BLaER1 treated with 17β-estradiol and CSF1 and Interleukin-3, amounts not matched to agents 10 nM and 100 nM (cell line): Measurements from ENCODE around the gene MYO1B.

Source experiments
- H3K27ac ChIP-seq, 11 experiments: shearing (Covaris generic); formaldehyde crosslinking; 2 replicates each; pipeline ENCODE4 v1.8.1; 2022
- H3K27me3 ChIP-seq, 11 experiments: shearing (Covaris generic); formaldehyde crosslinking; 2 replicates each; pipeline ENCODE4 v1.8.1; 2022
- H3K36me3 ChIP-seq, 11 experiments: shearing (Covaris generic); formaldehyde crosslinking; 2 replicates each; pipeline ENCODE4 v1.8.1; 2022
- H3K4me1 ChIP-seq, 10 experiments: shearing (Covaris generic); formaldehyde crosslinking; 2 replicates each; pipeline ENCODE4 v1.8.1; 2022
- H3K4me2 ChIP-seq, 11 experiments: shearing (Covaris generic); formaldehyde crosslinking; 2 replicates each; pipeline ENCODE4 v1.8.1; 2022
- H3K4me3 ChIP-seq, 10 experiments: shearing (Covaris generic); formaldehyde crosslinking; 2 replicates each; pipeline ENCODE4 v1.8.1; 2022
- H3K9ac ChIP-seq, 11 experiments: shearing (Covaris generic); formaldehyde crosslinking; 2 replicates each; pipeline ENCODE4 v1.8.1; 2022
- H3K9me3 ChIP-seq, 11 experiments: shearing (Covaris generic); formaldehyde crosslinking; replicated peaks in 1 of 11; 2 replicates each; pipeline ENCODE4 v1.8.1; 2022
- H4K20me1 ChIP-seq, 11 experiments: shearing (Covaris generic); formaldehyde crosslinking; 2 replicates each; pipeline ENCODE4 v1.8.1; 2022
- Cebpa-rat ChIP-seq, 11 experiments: shearing (Covaris generic); IDR thresholded peaks; 2 replicates each; pipeline ENCODE4 v1.8.1; 2022

Gene MYO1B

GRCh38 chr2:191384829-191385228 lies 139.6 kb downstream of the MYO1B start:
- H3K4me2 ChIP-seq = no peak overlapping the region
- no peak overlapping the region for H3K27ac ChIP-seq
- no peak for TF ChIP-seq Cebpa-rat (IDR thresholded peaks at IDR 0.05)

GRCh38 chr2:191385416-191386160 lies 140.4 kb downstream of the MYO1B start:
- Histone ChIP-seq H3K4me3 (no peak overlapping the region), H3K27ac (peak overlapping the region in 1 of 11 experiments; percentile 11; a peak in 2 of 22 replicates), H3K4me1 (peaks cover 0 to 14% (median 3%) of the 10 kb centered on the region in 10 experiments; a peak in 9 of 20 replicates), H3K9me3 (no peaks in the 10 kb centered on the region), H3K27me3 (no peaks in the 10 kb centered on the region), H3K36me3 (peaks cover 0 to 88% (median 68%) of the 10 kb centered on the region in 11 experiments; a peak in 16 of 22 replicates), H3K9ac (no peak overlapping the region), H3K4me2 (peak overlapping the region in 4 of 11 experiments; percentile 22 to 59 (median 29); a peak in 6 of 22 replicates), H4K20me1 (no peaks in the 10 kb centered on the region)
- TF ChIP-seq Cebpa-rat (IDR thresholded peaks at IDR 0.05) = no peak

More at GRCh38 chr2:191384829-191385228, 139.6 kb downstream of the MYO1B start:
- H3K9ac ChIP-seq = no peak overlapping the region
- H3K4me3 ChIP-seq = no peak overlapping the region
- no peaks in the 10 kb centered on the region for H3K9me3 ChIP-seq
- H3K4me1 ChIP-seq = peaks cover 0 to 14% (median 3%) of the 10 kb centered on the region in 10 experiments; a peak in 9 of 20 replicates
- peaks cover 0 to 88% (median 60%) of the 10 kb centered on the region in 11 experiments; a peak in 16 of 22 replicates for H3K36me3 ChIP-seq
- no peaks in the 10 kb centered on the region for H4K20me1 ChIP-seq
- H3K27me3 ChIP-seq = no peaks in the 10 kb centered on the region

DNA sequence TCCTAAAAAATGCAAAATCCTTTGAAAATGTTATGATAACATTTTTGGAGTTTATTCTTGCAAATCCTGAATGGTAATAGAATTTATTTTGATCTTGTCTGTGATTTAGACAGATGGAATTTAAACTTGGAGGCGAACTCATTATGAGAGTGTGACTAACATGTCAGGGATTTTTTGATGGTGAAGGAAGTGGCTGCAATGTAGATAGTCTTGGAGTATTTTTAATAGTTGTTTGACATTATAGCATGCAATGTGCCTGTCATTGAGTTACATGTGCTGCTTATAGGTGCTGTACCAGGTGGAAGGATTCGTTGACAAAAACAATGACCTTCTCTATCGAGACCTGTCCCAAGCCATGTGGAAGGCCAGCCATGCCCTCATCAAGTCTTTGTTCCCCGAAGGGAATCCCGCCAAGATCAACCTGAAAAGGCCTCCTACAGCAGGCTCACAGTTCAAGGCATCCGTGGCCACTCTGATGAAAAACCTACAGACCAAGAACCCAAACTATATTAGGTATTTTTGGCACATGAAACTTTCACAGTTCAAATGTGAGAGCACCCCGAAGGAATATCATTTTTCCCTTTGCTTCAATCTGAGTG lies 141.8 kb downstream of the MYO1B start:
- H3K36me3 ChIP-seq = peaks cover 0 to 91% (median 74%) of the 10 kb centered on the region in 11 experiments; a peak in 16 of 22 replicates
- no peaks in the 10 kb centered on the region for H4K20me1 ChIP-seq
- H3K4me1 ChIP-seq = peaks cover 0 to 14% (median 3%) of the 10 kb centered on the region in 10 experiments; a peak in 9 of 20 replicates
- no peaks in the 10 kb centered on the region for H3K9me3 ChIP-seq
- no peak overlapping the region for H3K4me3 ChIP-seq
- no peak for TF ChIP-seq Cebpa-rat (IDR thresholded peaks at IDR 0.05)
- no peak overlapping the region for H3K27ac ChIP-seq
- H3K9ac ChIP-seq = no peak overlapping the region
- H3K27me3 ChIP-seq = no peaks in the 10 kb centered on the region
- H3K4me2 ChIP-seq = no peak overlapping the region

DNA sequence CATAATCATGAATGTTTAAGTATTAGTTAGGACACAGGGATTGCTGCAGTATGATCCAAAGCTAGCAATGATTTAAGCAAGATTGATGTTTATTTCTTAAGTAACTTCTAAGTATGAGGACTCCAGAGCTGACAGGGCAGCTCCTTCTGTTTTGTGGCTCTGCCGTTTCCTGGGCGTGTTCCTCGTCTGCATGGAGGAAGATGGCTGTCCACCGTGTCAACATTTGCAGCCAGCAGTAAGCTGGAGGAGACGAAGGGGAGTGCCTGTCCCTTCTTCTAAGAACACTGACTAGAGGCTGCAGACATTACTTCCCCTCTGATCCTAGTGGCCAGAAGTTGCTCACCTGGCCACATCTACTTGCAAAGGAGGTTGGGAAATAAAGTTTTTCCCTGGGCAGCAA lies 144.1 kb downstream of the MYO1B start:
- no peaks in the 10 kb centered on the region for H4K20me1 ChIP-seq
- H3K27ac ChIP-seq = no peak overlapping the region
- no peak overlapping the region for H3K4me2 ChIP-seq
- H3K27me3 ChIP-seq = no peaks in the 10 kb centered on the region
- no peak overlapping the region for H3K4me3 ChIP-seq
- H3K9ac ChIP-seq = no peak overlapping the region
- no peak for TF ChIP-seq Cebpa-rat (IDR thresholded peaks at IDR 0.05)
- no peaks in the 10 kb centered on the region for H3K9me3 ChIP-seq
- peaks cover 0 to 96% (median 79%) of the 10 kb centered on the region in 11 experiments; a peak in 16 of 22 replicates for H3K36me3 ChIP-seq
- peaks cover 0 to 14% (median 3%) of the 10 kb centered on the region in 10 experiments; a peak in 9 of 20 replicates for H3K4me1 ChIP-seq

DNA sequence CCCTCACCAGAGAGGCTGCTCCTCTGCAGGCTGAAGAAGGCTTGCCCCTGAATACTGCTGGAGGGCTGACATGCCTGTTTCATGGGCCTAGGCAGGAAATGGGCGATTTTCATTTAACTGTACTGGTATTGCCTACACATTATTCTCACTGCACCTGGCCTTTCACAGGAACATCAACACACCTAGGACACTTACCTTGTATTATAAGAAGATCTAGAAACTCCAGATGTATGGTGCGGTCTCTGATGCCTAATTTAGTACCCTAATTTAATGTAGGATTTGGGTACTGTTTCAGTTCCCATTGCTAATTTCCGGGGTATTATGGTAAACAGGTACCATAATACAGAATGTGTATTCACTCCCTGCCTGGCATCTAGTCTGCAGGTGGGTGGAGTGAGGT lies 146.0 kb downstream of the MYO1B start:
- no peaks in the 10 kb centered on the region for H4K20me1 ChIP-seq
- no peak overlapping the region for H3K9ac ChIP-seq
- H3K4me3 ChIP-seq = no peak overlapping the region
- peaks cover 0 to 97% (median 86%) of the 10 kb centered on the region in 11 experiments; a peak in 18 of 22 replicates for H3K36me3 ChIP-seq
- TF ChIP-seq Cebpa-rat (IDR thresholded peaks at IDR 0.05) = no peak
- H3K27ac ChIP-seq = no peak overlapping the region
- peaks cover 0 to 4% (median under 1%) of the 10 kb centered on the region in 11 experiments; a peak in 9 of 22 replicates for H3K9me3 ChIP-seq
- H3K4me2 ChIP-seq = no peak overlapping the region
- no peaks in the 10 kb centered on the region; a peak in 1 of 20 replicates for H3K4me1 ChIP-seq
- no peaks in the 10 kb centered on the region for H3K27me3 ChIP-seq

DNA sequence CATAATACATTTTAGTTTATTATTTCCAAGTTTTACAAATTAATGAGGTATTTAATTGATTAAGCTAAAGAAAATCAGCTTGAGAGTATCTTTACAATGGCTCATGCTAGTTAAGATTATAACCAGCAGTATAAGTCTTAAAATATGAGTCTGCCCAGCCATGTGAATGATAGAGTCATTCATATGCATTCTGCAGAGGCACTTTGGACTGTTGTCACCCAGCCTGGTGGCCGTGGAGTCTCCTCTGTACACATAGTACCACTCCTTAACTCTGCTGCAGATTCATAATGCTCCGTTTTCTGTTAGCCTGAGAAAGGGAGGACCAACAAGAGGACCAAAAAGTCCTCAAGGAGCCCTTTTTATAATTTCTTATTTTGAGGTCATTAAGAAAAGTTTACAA lies 148.8 kb downstream of the MYO1B start:
- H4K20me1 ChIP-seq = no peaks in the 10 kb centered on the region
- H3K36me3 ChIP-seq = peaks cover 0 to 82% (median 76%) of the 10 kb centered on the region in 11 experiments; a peak in 19 of 22 replicates

DNA sequence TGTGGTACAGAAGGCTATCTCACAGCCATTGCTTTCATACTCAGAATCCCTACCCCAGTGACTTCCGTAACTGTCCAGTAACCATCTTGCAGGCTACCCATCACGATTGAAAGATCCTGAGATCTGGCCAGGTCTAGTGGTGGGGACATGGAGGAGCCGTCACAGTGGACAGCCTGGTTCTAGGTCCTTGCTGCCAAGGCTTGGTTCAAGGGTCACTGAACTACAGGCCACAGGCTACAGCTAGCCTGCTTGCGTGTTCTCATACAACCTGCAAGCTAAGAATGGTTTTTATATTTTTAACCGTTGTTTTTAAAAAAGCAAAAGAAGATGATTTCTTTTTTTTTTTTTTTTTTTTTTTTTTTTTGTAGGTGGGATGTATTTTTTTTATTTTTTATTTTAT lies 151.6 kb downstream of the MYO1B start:
- H3K27ac ChIP-seq = no peak overlapping the region
- H3K4me3 ChIP-seq = no peak overlapping the region
- H4K20me1 ChIP-seq = no peaks in the 10 kb centered on the region
- TF ChIP-seq Cebpa-rat (IDR thresholded peaks at IDR 0.05) = no peak
- no peaks in the 10 kb centered on the region for H3K4me1 ChIP-seq
- H3K36me3 ChIP-seq = peaks cover 0 to 82% (median 75%) of the 10 kb centered on the region in 11 experiments; a peak in 19 of 22 replicates
- no peaks in the 10 kb centered on the region for H3K27me3 ChIP-seq
- no peak overlapping the region for H3K4me2 ChIP-seq
- H3K9ac ChIP-seq = no peak overlapping the region
- peaks cover 0 to 14% (median 8%) of the 10 kb centered on the region in 11 experiments; a peak in 18 of 22 replicates for H3K9me3 ChIP-seq

More for the DNA sequence above, 148.8 kb downstream of the MYO1B start:
- Histone ChIP-seq H3K4me3 (no peak overlapping the region), H3K9me3 (peaks cover 0 to 14% (median 8%) of the 10 kb centered on the region in 11 experiments; a peak in 18 of 22 replicates), H3K4me1 (no peaks in the 10 kb centered on the region), H3K27ac (no peak overlapping the region), H3K27me3 (no peaks in the 10 kb centered on the region), H3K9ac (no peak overlapping the region), H3K4me2 (no peak overlapping the region)
- TF ChIP-seq Cebpa-rat (IDR thresholded peaks at IDR 0.05) = no peak

DNA sequence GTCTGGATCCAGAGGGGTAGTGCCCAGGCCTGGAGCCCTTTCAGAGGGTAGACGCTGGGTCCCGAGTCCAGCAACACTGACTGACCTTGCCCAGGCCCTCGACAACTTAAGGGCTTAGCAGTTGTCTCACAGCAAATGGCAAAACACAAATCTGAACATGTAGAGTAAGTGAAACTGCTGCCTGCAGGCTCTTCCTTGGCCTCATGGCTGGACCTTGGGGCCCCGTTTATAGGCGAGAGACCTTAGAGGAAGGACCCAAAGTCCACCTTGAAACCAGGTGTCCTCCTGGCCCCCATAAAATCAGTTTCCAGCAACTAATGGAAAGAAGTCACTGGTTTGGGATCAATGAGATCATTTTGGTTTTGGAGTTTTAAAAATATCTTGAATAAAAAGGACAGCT lies 154.4 kb downstream of the MYO1B start:
- Histone ChIP-seq H3K9ac (no peak overlapping the region), H3K27me3 (no peaks in the 10 kb centered on the region), H3K27ac (no peak overlapping the region), H3K4me3 (no peak overlapping the region), H3K4me1 (peaks cover 6 to 17% (median 12%) of the 10 kb centered on the region in 10 experiments), H3K4me2 (no peak overlapping the region), H4K20me1 (no peaks in the 10 kb centered on the region), H3K36me3 (peaks cover 0 to 80% (median 61%) of the 10 kb centered on the region in 11 experiments; a peak in 19 of 22 replicates), H3K9me3 (peaks cover 0 to 14% (median 8%) of the 10 kb centered on the region in 11 experiments; a peak in 18 of 22 replicates)
- no peak for TF ChIP-seq Cebpa-rat (IDR thresholded peaks at IDR 0.05)

- no peak overlapping the region for H3K4me3 ChIP-seq
- no peaks in the 10 kb centered on the region for H4K20me1 ChIP-seq
- TF ChIP-seq Cebpa-rat (IDR thresholded peaks at IDR 0.05) = no peak
- peaks cover 0 to 9% (median 7%) of the 10 kb centered on the region in 11 experiments; a peak in 18 of 22 replicates for H3K9me3 ChIP-seq
- peaks cover 0 to 74% (median 44%) of the 10 kb centered on the region in 11 experiments; a peak in 19 of 22 replicates for H3K36me3 ChIP-seq
- H3K27me3 ChIP-seq = no peaks in the 10 kb centered on the region
- H3K4me2 ChIP-seq = no peak overlapping the region
- no peak overlapping the region for H3K9ac ChIP-seq
- peaks cover 23 to 34% (median 29%) of the 10 kb centered on the region in 10 experiments for H3K4me1 ChIP-seq
- no peak overlapping the region for H3K27ac ChIP-seq
These were observed 156.1 kb downstream of the MYO1B start for GRCh38 chr2:191401287-191401686.
